Gastrocnemius medialis (tissue), 4 donors: ENCODE measurements around the gene CUEDC2.

Source experiments
- CTCF ChIP-seq, 5 experiments: fragments of 450-650 bp in 3 of 5; fragments of 200-600 bp in 2 of 5; sonication (generic) in 2 of 5; IDR thresholded peaks in 4 of 5; conservative IDR thresholded peaks in 1 of 5; 1 replicate in 4 of 5; 2 replicates in 1 of 5; pipeline ENCODE4 v1.5.1; 2016 to 2019; ENCODE audit warnings: antibody characterized with exemption in 5 of 5, mild to moderate bottlenecking in 3 of 5, moderate library complexity in 3 of 5
- POLR2A ChIP-seq, 2 donors: fragments of 450-650 bp; IDR thresholded peaks; one replicate each; pipeline ENCODE4 v1.6.1; 2017; ENCODE audit warnings: antibody characterized with exemption in 2 of 2, mild to moderate bottlenecking in 2 of 2, moderate library complexity in 2 of 2

GRCh38 chr10:102400076-102400475 lies 32.3 kb downstream of the CUEDC2 start:
- TF ChIP-seq CTCF (IDR thresholded peaks at IDR 0.05 in 4 of 5, conservative IDR thresholded peaks at IDR 0.05 in 1 of 5): no peak
- TF ChIP-seq POLR2A (IDR thresholded peaks at IDR 0.05): no peak
